HepG2 (cell line): ENCODE measurements around the gene THADA. TPM values are rescaled to one million over a fixed set of nuclear protein-coding genes. Genes with fewer than 3 reads are reported as not detected.

ENCODE experiments used
- ATAC-seq: fragments of 200-7000 bp; cut with Tn5 transposase; 3 replicates; pipeline ENCODE4 v1.9.1; 2020; ENCODE audit warnings: mild to moderate bottlenecking, moderate library complexity
- Bru-seq: library from RNA; stranded (reverse); fragments of 400-500 nt; gene quantifications from one replicate; lab custom pipeline; 2021; lab: Mats Ljungman, UMichigan
- BruChase-seq, 2 experiments: library from RNA; stranded (reverse); fragments of 400-500 nt; gene quantifications; one replicate each; lab custom pipeline; 2021; lab: Mats Ljungman, UMichigan
- BruUV-seq: library from RNA; stranded (reverse); fragments of 400-500 nt; replicated peaks from 2 replicates; lab custom pipeline; 2021; lab: Mats Ljungman, UMichigan
- CTCF ChIA-PET: fragments of 300-600 bp; formaldehyde crosslinking; extraction: SDS; loops from one replicate; lab custom pipeline; 2021; ENCODE audit warnings: low total read pairs, inconsistent platforms, low intra/inter-chr PET ratio; lab: Yijun Ruan, JAX
- POLR2A ChIA-PET: fragments of 350-600 bp; sonication (Branson Sonifier 250); formaldehyde crosslinking; loops from one replicate; lab custom pipeline; 2020; ENCODE audit warnings: antibody characterized with exemption, inconsistent platforms; lab: Yijun Ruan, JAX
- DNase-seq: peaks from one replicate; pipeline ENCODE4 v3.0.0-alpha.2; 2015; ENCODE audit warnings: low spot score
- FAIRE-seq: peaks from 3 replicates; lab custom pipeline; 2011; peaks lifted over from hg19 to GRCh38; lab: Jason Lieb, UNC
- H2AFZ ChIP-seq: one replicate; pipeline ENCODE4 v1.6.1; 2011; ENCODE audit warnings: low read length, inconsistent platforms
- H3K27ac ChIP-seq: fragments of 300-600 bp; 3 replicates; pipeline ENCODE4 v1.8.0; 2011; ENCODE audit warnings: mixed run types, mild to moderate bottlenecking, mixed read lengths, low read length, inconsistent platforms; ENCODE audit not compliant: insufficient read depth; ENCODE audit errors: extremely low read length
- H3K27me3 ChIP-seq, 2 experiments: fragments of 200-600 bp in 1 of 2; 2 replicates in 1 of 2; 3 replicates in 1 of 2; pipeline versions ENCODE4 v1.6.0 to v1.8.0; 2011; ENCODE audit warnings: low read length in 2 of 2, mild to moderate bottlenecking in 2 of 2, moderate library complexity in 2 of 2, inconsistent platforms in 1 of 2; ENCODE audit not compliant: insufficient read depth in 2 of 2, control insufficient read depth in 1 of 2
- H3K36me3 ChIP-seq, 2 experiments: fragments of 200-600 bp in 1 of 2; replicated peaks in 1 of 2; 2 replicates in 1 of 2; 3 replicates in 1 of 2; pipeline versions ENCODE4 v1.5.1 to v1.8.0; 2011; ENCODE audit warnings: low read length in 2 of 2, inconsistent platforms in 1 of 2; ENCODE audit not compliant: insufficient read depth in 2 of 2, control insufficient read depth in 1 of 2
- H3K4me1 ChIP-seq: 2 replicates; pipeline ENCODE4 v1.5.1; 2012; ENCODE audit warnings: low read length, inconsistent platforms; ENCODE audit not compliant: insufficient read depth
- H3K4me2 ChIP-seq: 2 replicates; pipeline ENCODE4 v1.6.0; 2011; ENCODE audit warnings: low read depth, low read length, inconsistent platforms
- H3K4me3 ChIP-seq, 3 experiments: fragments of 200-600 bp in 1 of 3; sonication (generic), shearing (Covaris generic) in 1 of 3; replicated peaks in 1 of 3; 2 replicates each; pipeline ENCODE4 v1.5.1; 2011 to 2016; ENCODE audit warnings: low read length in 3 of 3, inconsistent platforms in 2 of 3, low read depth in 2 of 3, mild to moderate bottlenecking in 2 of 3, control low read depth in 1 of 3, mixed read lengths in 1 of 3; ENCODE audit not compliant: insufficient read depth in 1 of 3
- H3K79me2 ChIP-seq: one replicate; pipeline ENCODE4 v1.6.1; 2011; ENCODE audit warnings: low read length, inconsistent platforms; ENCODE audit not compliant: insufficient read depth
- H3K9ac ChIP-seq: 2 replicates; pipeline ENCODE4 v1.6.0; 2011; ENCODE audit warnings: mild to moderate bottlenecking, low read depth, low read length, inconsistent platforms; ENCODE audit not compliant: insufficient read depth
- H3K9me3 ChIP-seq: 2 replicates; pipeline ENCODE4 v1.5.1; 2012; ENCODE audit warnings: mild to moderate bottlenecking, low read length
- H4K20me1 ChIP-seq: 2 replicates; pipeline ENCODE4 v1.6.0; 2011; ENCODE audit warnings: inconsistent platforms, mild to moderate bottlenecking, low read length, moderate library complexity; ENCODE audit not compliant: insufficient read depth
- FOXM1 ChIP-seq: sonication (generic); formaldehyde crosslinking; IDR thresholded peaks from 2 replicates; pipeline ENCODE4 v1.5.0; 2020; ENCODE audit warnings: missing genetic modification reagents
- KLF9 ChIP-seq: IDR thresholded peaks from 2 replicates; pipeline ENCODE4 v1.6.1; 2016; ENCODE audit warnings: low read depth
- NFE2 ChIP-seq: sonication (generic); formaldehyde crosslinking; IDR thresholded peaks from 2 replicates; pipeline ENCODE4 v1.4.0; 2020; ENCODE audit warnings: missing genetic modification reagents
- RXRA ChIP-seq: sonication (generic); formaldehyde crosslinking; IDR thresholded peaks from 2 replicates; pipeline ENCODE4 v1.5.1; 2020; ENCODE audit warnings: missing genetic modification reagents
- SMAD1 ChIP-seq: sonication (generic); formaldehyde crosslinking; IDR thresholded peaks from 2 replicates; pipeline ENCODE4 v1.4.0; 2020; ENCODE audit warnings: missing genetic modification reagents, low read depth, mild to moderate bottlenecking, borderline replicate concordance
- SOX13 ChIP-seq, 3 experiments: fragments of 450-650 bp in 1 of 3; sonication (generic) in 1 of 3; formaldehyde crosslinking in 1 of 3; IDR thresholded peaks in 2 of 3; conservative IDR thresholded peaks in 1 of 3; 2 replicates each; pipeline versions ENCODE4 v1.5.0 to v1.6.1; 2016 to 2020; ENCODE audit warnings: antibody characterized with exemption in 1 of 3, mild to moderate bottlenecking in 1 of 3, missing compliant biosample characterization in 1 of 3, missing genetic modification reagents in 1 of 3, moderate library complexity in 1 of 3
- ZBTB38 ChIP-seq: sonication (generic); formaldehyde crosslinking; IDR thresholded peaks from 2 replicates; pipeline ENCODE4 v1.5.1; 2020; ENCODE audit warnings: mild to moderate bottlenecking, missing genetic modification reagents
- ZNF335 ChIP-seq: sonication (generic); formaldehyde crosslinking; IDR thresholded peaks from 2 replicates; pipeline ENCODE4 v1.4.0; 2020; ENCODE audit warnings: missing genetic modification reagents
- ZNF563 ChIP-seq: sonication (generic); formaldehyde crosslinking; IDR thresholded peaks from 2 replicates; pipeline ENCODE4 v1.8.0; 2022; ENCODE audit warnings: mild to moderate bottlenecking, moderate library complexity, missing genetic modification reagents
- ZNF614 ChIP-seq: IDR thresholded peaks from 2 replicates; pipeline ENCODE4 v1.6.1; 2018; ENCODE audit warnings: missing biosample characterization, missing genetic modification reagents, inconsistent platforms, borderline replicate concordance
- ZNF709 ChIP-seq: sonication (generic); formaldehyde crosslinking; IDR thresholded peaks from 2 replicates; pipeline ENCODE4 v1.5.0; 2020; ENCODE audit warnings: mild to moderate bottlenecking, missing genetic modification reagents
- ZNF768 ChIP-seq: sonication (generic); formaldehyde crosslinking; IDR thresholded peaks from 2 replicates; pipeline ENCODE4 v1.4.0; 2020; ENCODE audit warnings: missing genetic modification reagents
- WGBS: methylation state at CpG from one replicate; pipeline ENCODE4 v1.1.6; 2017; ENCODE audit warnings: low lambda C conversion rate; 5-methylcytosine and 5-hydroxymethylcytosine counted together
- in situ Hi-C: cut with HindIII; loops from 2 replicates; pipeline ENCODE4 v1.10.0; 2017; ENCODE audit warnings: low pct_unique_long_range_greater_than_20kb; ENCODE audit not compliant: extremely low pct_ligation_motif_present
- intact Hi-C: fragments of 100-400 bp; cut with micrococcal nuclease; formaldehyde crosslinking; loops from one replicate; pipeline ENCODE4 v1.10.0; 2022; ENCODE audit not compliant: unreplicated experiment
- long read RNA-seq, 2 experiments: library from RNA in 1 of 2; library from polyadenylated mRNA in 1 of 2; stranded (forward) in 1 of 2; unstranded in 1 of 2; transcript quantifications; one replicate each; pipeline ENCODE4 v2.0.0, GENCODE V29; 2019 to 2022
- polyA minus RNA-seq, 3 experiments: library from RNA; depleted of rRNA, polyadenylated mRNA; stranded (reverse); fragments of >200 nt; gene quantifications; 2 replicates each; pipeline ENCODE4 v1.2.3, GENCODE V29; 2011; ENCODE audit warnings: low replicate concordance in 1 of 3
- polyA plus RNA-seq, 8 experiments: library from polyadenylated mRNA; depleted of rRNA in 3 of 8; stranded (reverse) in 7 of 8; unstranded in 1 of 8; fragments of >200 nt; fragmentation: Illumina TruSeq in 4 of 8; extraction: Trizol in 4 of 8; gene quantifications; 2 replicates each; pipeline versions ENCODE4 v1.2.1 to v1.2.3, GENCODE V29; 2011 to 2016; ENCODE audit warnings: low read depth in 4 of 8, missing spikeins in 1 of 8, mixed read lengths in 1 of 8; ENCODE audit not compliant: insufficient read depth in 1 of 8
- total RNA-seq, 5 experiments: library from RNA; depleted of rRNA; stranded (reverse); fragments of >200 nt; fragmentation: Illumina TruSeq; extraction: Trizol; gene quantifications; 2 replicates each; pipeline ENCODE4 v1.2.3, GENCODE V29; 2016; ENCODE audit warnings: low read depth in 1 of 5
- TF ChIP-seq, protein P1 (sequence below): IDR thresholded peaks from 2 replicates; pipeline ENCODE4 v1.6.1; 2016; ENCODE audit warnings: mild to moderate bottlenecking, missing biosample characterization, missing genetic modification reagents

Gene THADA
- total RNA-seq (2016; rRNA removed; fragmentation: Illumina TruSeq; extraction: Trizol) (21.7 and 30.9 TPM in 2 replicates), polyA plus RNA-seq (2011; rRNA removed) (11.7 and 12.7 TPM in 2 replicates), polyA minus RNA-seq (2011; rRNA and poly(A)+ RNA removed; ENCODE audit: low replicate concordance) (74.0 and 88.3 TPM in 2 replicates), Bru-seq, nascent RNA (percentile 70 among the genes with signal in this experiment), BruChase-seq, experiment 1, labeled RNA remaining after a 6-hour chase (percentile 56 among the genes with signal in this experiment), BruChase-seq, experiment 2, labeled RNA remaining after a 2-hour chase (percentile 59 among the genes with signal in this experiment)
- total RNA-seq (2016; cell fraction: cytosol; rRNA removed; fragmentation: Illumina TruSeq; extraction: Trizol; ENCODE audit: low read depth): 24.1 and 25.6 TPM in 2 replicates
- total RNA-seq (2016; cell fraction: insoluble cytoplasmic fraction; rRNA removed; fragmentation: Illumina TruSeq; extraction: Trizol): 22.9 and 27.4 TPM in 2 replicates
- 7.3 and 9.1 TPM in 2 replicates for total RNA-seq (2016; cell fraction: membrane; rRNA removed; fragmentation: Illumina TruSeq; extraction: Trizol)
- 51.4 and 56.6 TPM in 2 replicates for total RNA-seq (2016; cell fraction: nucleus; rRNA removed; fragmentation: Illumina TruSeq; extraction: Trizol)
- polyA plus RNA-seq (2011; cell fraction: cytosol; rRNA removed): 8.3 and 8.8 TPM in 2 replicates
- 31.9 and 33.8 TPM in 2 replicates for polyA plus RNA-seq (2011; cell fraction: nucleus; rRNA removed)
- polyA plus RNA-seq (2012): 9.5 and 11.6 TPM in 2 replicates
- polyA plus RNA-seq (2016; cell fraction: cytosol; fragmentation: Illumina TruSeq; extraction: Trizol; ENCODE audit: low read depth): 3.5 and 3.9 TPM in 2 replicates
- polyA plus RNA-seq (2016; cell fraction: insoluble cytoplasmic fraction; fragmentation: Illumina TruSeq; extraction: Trizol; ENCODE audit: low read depth): 16.9 and 20.5 TPM in 2 replicates
- polyA plus RNA-seq (2016; cell fraction: membrane; fragmentation: Illumina TruSeq; extraction: Trizol; ENCODE audit: low read depth): 3.1 and 4.9 TPM in 2 replicates
- 44.8 and 47.2 TPM in 2 replicates for polyA plus RNA-seq (2016; cell fraction: nucleus; fragmentation: Illumina TruSeq; extraction: Trizol; ENCODE audit: insufficient read depth, low read depth)
- 16.3 and 16.4 TPM in 2 replicates for polyA minus RNA-seq (2011; cell fraction: cytosol; rRNA and poly(A)+ RNA removed)
- 77.4 and 82.3 TPM in 2 replicates for polyA minus RNA-seq (2011; cell fraction: nucleus; rRNA and poly(A)+ RNA removed)
- long read RNA-seq, experiment 1, partial matches to known transcripts: 6 of 9 reads
- long read RNA-seq, experiment 1, other reads (novel, unspliced or antisense): 3 of 9 reads
- long read RNA-seq, experiment 2, partial matches to known transcripts: 41 of 68 reads
- long read RNA-seq, experiment 2, other reads (novel, unspliced or antisense): 27 of 68 reads

DNA sequence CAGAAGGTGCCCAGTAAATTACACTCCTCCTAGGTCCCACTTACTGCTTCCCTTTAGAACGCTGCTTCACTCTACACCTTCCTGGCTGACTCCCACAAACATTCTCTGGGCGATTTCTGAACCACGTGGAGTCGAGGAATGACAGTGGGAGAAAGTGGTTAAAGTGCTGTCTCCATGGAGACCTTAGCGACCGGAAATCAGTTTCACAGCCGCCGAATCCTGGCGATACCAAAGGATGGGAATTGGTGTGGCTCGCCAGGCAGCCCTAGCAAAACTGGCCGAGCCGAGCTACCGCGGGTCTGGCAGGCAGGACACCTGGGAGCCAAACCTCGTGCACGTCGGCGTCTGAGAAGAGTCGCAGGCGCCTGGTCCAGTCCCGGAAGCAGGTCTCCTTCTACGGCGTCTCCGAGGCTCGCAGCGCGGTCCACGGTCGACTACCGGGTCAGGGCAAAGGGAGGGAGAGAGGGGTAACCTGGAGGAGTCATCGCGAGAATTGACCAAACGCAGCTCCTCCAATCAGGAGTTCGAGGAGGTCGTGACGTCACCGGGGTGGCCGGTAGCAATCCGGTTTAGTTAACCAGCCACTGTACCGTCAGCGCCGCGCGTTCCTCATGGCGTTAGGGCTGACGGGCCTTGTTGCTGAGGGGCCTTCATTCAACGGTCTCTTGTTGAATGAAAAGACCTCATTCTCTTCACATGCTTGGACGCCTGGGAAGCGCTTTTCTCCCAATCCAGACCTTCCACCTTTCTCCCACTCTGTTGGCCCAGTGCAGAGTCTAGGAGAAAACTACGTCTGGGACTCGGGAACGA lies at the start of gene THADA:
Gene THADA (minus strand): TSS at position 436 of the 810 bp plus-strand sequence. CDS start 3,646 bp downstream, outside the sequence.
- peak; percentile 99 for DNase-seq
- peak; percentile 86 for FAIRE-seq
- peak within 1 kb of the TSS; percentile 91 for H3K9ac ChIP-seq
- peak within 1 kb of the TSS; percentile 93 for H3K27ac ChIP-seq
- CTCF ChIA-PET: interaction anchor here (1.0 to 2.8 kb wide), 3 partner anchors 10 to 17 kb away, joined by 4 to 29 read pairs (median 5); no protein-coding TSS in a partner anchor
- peak; percentile 97 for ATAC-seq
- H3K27me3 ChIP-seq: no peaks in the 10 kb centered on the region; a peak in 1 of 5 replicates
- peaks cover 2 to 4% of the 10 kb centered on the region in 2 experiments; a peak in 2 of 5 replicates for H3K36me3 ChIP-seq
- peak within 1 kb of the TSS; percentile 68 to 83 (median 75) for H3K4me3 ChIP-seq
- intact Hi-C loops (loop anchor here (1.0 to 2.0 kb wide), 2 partner anchors 13 to 785 kb away; no protein-coding TSS in a partner anchor), in situ Hi-C loops (no loop called here)
- BruUV-seq: TSS peak; percentile 81
- peaks cover 36% of the 10 kb centered on the region for H3K4me1 ChIP-seq
- H2AFZ ChIP-seq: peak within 1 kb of the TSS; percentile 82
- H3K4me2 ChIP-seq: peak within 1 kb of the TSS; percentile 86
- H4K20me1 ChIP-seq: no peaks in the 10 kb centered on the region
- WGBS: 1% methylated on average over 42 of the region's 52 CpGs
- no peaks in the 10 kb centered on the region for H3K9me3 ChIP-seq
- H3K79me2 ChIP-seq: peaks cover 19% of the 10 kb centered on the region
- POLR2A ChIA-PET: interaction anchor here (0.6 to 2.2 kb wide), 39 partner anchors 9 to 803 kb away, joined by 3 to 46 read pairs (median 4); partner anchors contain the start of genes C1GALT1C1L, DYNC2LI1, HAAO and PLEKHH2
- TF ChIP-seq RXRA (CRISPR knock-in tag) (peak; percentile 82), ZBTB38 (CRISPR knock-in tag) (peak; percentile 80), ZNF563 (CRISPR knock-in tag) (peak; percentile 71; the same call in 1 of the 2 replicates), ZNF768 (CRISPR knock-in tag) (peak; percentile 73), ZNF335 (peak; percentile 90), ZNF709 (CRISPR knock-in tag) (peak; percentile 91), KLF9 (peak; percentile 56; the same call in 1 of the 2 replicates), SMAD1 (CRISPR knock-in tag) (no peak; the same call in 1 of the 2 replicates), NFE2 (CRISPR knock-in tag) (no peak), SOX13 (IDR thresholded peaks at IDR 0.05) (no peak; the same call in 1 of the 2 replicates), SOX13 (CRISPR knock-in tag; conservative IDR thresholded peaks at IDR 0.05 in 1 of 2, IDR thresholded peaks at IDR 0.05 in 1 of 2) (peak in 1 of 2 experiments; percentile 45; a peak in 2 of 4 replicates), FOXM1 (0 out of 2 replicates have a peak, but pooled peaks have one; percentile 19), ZNF614 (peak; percentile 45; the same call in 1 of the 2 replicates)
- TF ChIP-seq, protein P1, sequence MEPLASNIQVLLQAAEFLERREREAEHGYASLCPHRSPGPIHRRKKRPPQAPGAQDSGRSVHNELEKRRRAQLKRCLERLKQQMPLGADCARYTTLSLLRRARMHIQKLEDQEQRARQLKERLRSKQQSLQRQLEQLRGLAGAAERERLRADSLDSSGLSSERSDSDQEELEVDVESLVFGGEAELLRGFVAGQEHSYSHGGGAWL (CRISPR knock-in tag): peak; percentile 97
